C4-2B (cell line): ENCODE data around the gene GALNT13.

Experiments used
- CTCF ChIP-seq: fragments of 450-650 bp; conservative IDR thresholded peaks from 2 replicates; pipeline ENCODE4 v1.5.1; 2017; ENCODE audit warnings: mild to moderate bottlenecking
- ZFX ChIP-seq: fragments of 450-650 bp; IDR thresholded peaks from 2 replicates; pipeline ENCODE4 v1.6.1; 2017

- TF ChIP-seq CTCF (no peak), ZFX (no peak)
Observed at GRCh38 chr2:154324601-154325000, 452.9 kb downstream of the GALNT13 start.
